Tibial nerve (tissue), 3 donors: ENCODE data around the gene ZNF565.
"Not testable (repeated sequence)": the region's sequence is repeated elsewhere in the genome, so short reads cannot be mapped to it uniquely, and the experiment has no call there.

ENCODE experiments used
- CTCF ChIP-seq, 5 experiments: fragments of 200-600 bp in 3 of 5; fragments of 450-650 bp in 2 of 5; sonication (generic) in 3 of 5; IDR thresholded peaks; one replicate each; pipeline ENCODE4 v1.5.1; 2016 to 2019; ENCODE audit warnings: antibody characterized with exemption in 5 of 5, mild to moderate bottlenecking in 3 of 5, moderate library complexity in 2 of 5
- POLR2A ChIP-seq, 2 donors: fragments of 450-650 bp; IDR thresholded peaks; one replicate each; pipeline ENCODE4 v1.6.1; 2017; ENCODE audit warnings: antibody characterized with exemption in 2 of 2, mild to moderate bottlenecking in 2 of 2, moderate library complexity in 2 of 2

DNA sequence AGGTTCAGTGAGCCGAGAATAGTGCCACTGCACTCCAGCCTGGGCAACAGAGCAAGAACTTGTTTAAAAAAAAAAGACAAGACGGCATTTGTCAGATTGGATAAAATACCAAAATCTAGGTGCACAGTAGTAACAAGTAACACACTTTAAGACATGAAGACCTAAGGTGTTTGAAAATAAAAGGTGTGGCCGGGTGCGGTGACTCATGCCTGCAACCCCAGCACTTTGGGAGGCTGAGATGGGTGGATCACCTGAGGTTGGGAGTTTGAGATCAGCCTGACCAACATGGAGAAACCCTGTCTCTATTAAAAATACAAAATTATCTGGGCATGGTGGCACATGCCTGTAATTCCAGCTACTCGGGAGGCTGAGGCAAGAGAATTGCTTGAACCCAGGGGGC, 27.7 kb downstream of the ZNF565 start:
- not testable (repeated sequence) for TF ChIP-seq POLR2A, CTCF (IDR thresholded peaks at IDR 0.05)
